Stimulated activated naive B cell treated with anti-CD40 and anti-IgM and Interleukin-4, amounts not matched to agents 10 μg/mL and 1 μg/mL and 100 μg/mL, for 72 hours (primary cell): Measurements from ENCODE around the gene ETS1.

ENCODE experiments used
- ATAC-seq, 2 donors: fragments of 150-1000 bp; cut with Tn5 transposase; replicated peaks; 2 replicates each; pipeline ENCODE4 v1.10.0; 2021; ENCODE audit warnings: moderate library complexity in 1 of 2
- DNase-seq: peaks from one replicate; pipeline ENCODE4 v3.0.0; 2021
- H3K27ac Mint-ChIP-seq: one replicate; pipeline ENCODE4 v1.8.0; 2022; ENCODE audit warnings: mild to moderate bottlenecking, mixed read lengths
- H3K27me3 Mint-ChIP-seq, 2 donors: one replicate each; pipeline ENCODE4 v1.8.0; 2022; ENCODE audit warnings: mixed read lengths in 2 of 2
- H3K36me3 Mint-ChIP-seq, 2 donors: one replicate each; pipeline ENCODE4 v1.8.0; 2022; ENCODE audit warnings: mixed read lengths in 2 of 2, mild to moderate bottlenecking in 1 of 2
- H3K4me1 Mint-ChIP-seq, 2 donors: one replicate each; pipeline ENCODE4 v1.8.0; 2022; ENCODE audit warnings: mixed read lengths in 2 of 2, mild to moderate bottlenecking in 1 of 2
- H3K4me3 Mint-ChIP-seq, 2 donors: one replicate each; pipeline ENCODE4 v1.8.0; 2022; ENCODE audit warnings: mild to moderate bottlenecking in 2 of 2, mixed read lengths in 2 of 2, moderate library complexity in 1 of 2
- H3K9me3 Mint-ChIP-seq, 2 donors: one replicate each; pipeline ENCODE4 v1.8.0; 2022; ENCODE audit warnings: mixed read lengths in 2 of 2, mild to moderate bottlenecking in 1 of 2

The ETS1 gene

GRCh38 chr11:128422576-128423370 lies 164.6 kb downstream of the ETS1 start:
- Mint-ChIP-seq H3K4me1 (peaks cover 30 to 49% of the 10 kb centered on the region in 2 donors), H3K4me3 (peak overlapping the region; percentile 53 to 58), H3K27me3 (no peaks in the 10 kb centered on the region), H3K9me3 (peaks cover 0 to 4% of the 10 kb centered on the region in 2 donors), H3K27ac (peak overlapping the region; percentile 94), H3K36me3 (peaks cover 0 to 6% of the 10 kb centered on the region in 2 donors)
- DNase-seq, result peak; percentile 72
- ATAC-seq, result peak; percentile 92

- Mint-ChIP-seq H3K36me3 (peaks cover 0 to 6% of the 10 kb centered on the region in 2 donors), H3K27me3 (no peaks in the 10 kb centered on the region), H3K4me3 (no peak overlapping the region), H3K4me1 (peaks cover 34 to 57% of the 10 kb centered on the region in 2 donors), H3K27ac (peak overlapping the region; percentile 4), H3K9me3 (peaks cover 0 to 4% of the 10 kb centered on the region in 2 donors)
- ATAC-seq (no peak), DNase-seq (no peak)
Observed at GRCh38 chr11:128421577-128422330, 165.6 kb downstream of the ETS1 start.

GRCh38 chr11:128420951-128421350 lies 166.4 kb downstream of the ETS1 start:
- H3K4me3 Mint-ChIP-seq, result peak overlapping the region in 1 of 2 donors; percentile 26
- H3K4me1 Mint-ChIP-seq, result peaks cover 34 to 61% of the 10 kb centered on the region in 2 donors
- peak in 1 of 2 donors; percentile 35 for ATAC-seq
- no peak for DNase-seq
- peaks cover 0 to 1% of the 10 kb centered on the region in 2 donors for H3K9me3 Mint-ChIP-seq
- peak overlapping the region; percentile 43 for H3K27ac Mint-ChIP-seq
- H3K27me3 Mint-ChIP-seq, result no peaks in the 10 kb centered on the region
- peaks cover 0 to under 1% of the 10 kb centered on the region in 2 donors for H3K36me3 Mint-ChIP-seq

DNA sequence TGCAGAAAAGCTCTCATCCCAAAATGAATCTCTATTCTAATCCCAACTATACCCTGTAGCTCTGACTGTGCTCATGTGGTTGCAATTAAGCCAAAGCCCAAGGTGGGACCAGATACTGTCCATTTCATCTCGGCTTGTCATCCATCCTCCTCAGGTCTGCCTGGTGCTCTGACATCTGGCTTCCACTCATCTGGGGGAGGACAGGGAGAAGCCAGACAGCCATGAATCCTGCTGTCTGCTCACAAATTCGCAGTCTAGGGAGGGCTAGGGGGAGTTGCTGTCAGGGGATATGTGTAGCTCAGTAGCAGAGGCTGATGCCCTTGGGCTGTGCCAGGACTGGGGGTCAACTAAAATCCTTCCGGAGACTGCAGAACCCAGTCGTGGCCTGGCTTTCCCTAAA lies 167.1 kb downstream of the ETS1 start:
- DNase-seq (no peak), ATAC-seq (no peak)
- Mint-ChIP-seq H3K9me3 (no peaks in the 10 kb centered on the region), H3K27ac (no peak overlapping the region), H3K36me3 (no peaks in the 10 kb centered on the region), H3K4me1 (peaks cover 38 to 67% of the 10 kb centered on the region in 2 donors), H3K27me3 (no peaks in the 10 kb centered on the region), H3K4me3 (no peak overlapping the region)

DNA sequence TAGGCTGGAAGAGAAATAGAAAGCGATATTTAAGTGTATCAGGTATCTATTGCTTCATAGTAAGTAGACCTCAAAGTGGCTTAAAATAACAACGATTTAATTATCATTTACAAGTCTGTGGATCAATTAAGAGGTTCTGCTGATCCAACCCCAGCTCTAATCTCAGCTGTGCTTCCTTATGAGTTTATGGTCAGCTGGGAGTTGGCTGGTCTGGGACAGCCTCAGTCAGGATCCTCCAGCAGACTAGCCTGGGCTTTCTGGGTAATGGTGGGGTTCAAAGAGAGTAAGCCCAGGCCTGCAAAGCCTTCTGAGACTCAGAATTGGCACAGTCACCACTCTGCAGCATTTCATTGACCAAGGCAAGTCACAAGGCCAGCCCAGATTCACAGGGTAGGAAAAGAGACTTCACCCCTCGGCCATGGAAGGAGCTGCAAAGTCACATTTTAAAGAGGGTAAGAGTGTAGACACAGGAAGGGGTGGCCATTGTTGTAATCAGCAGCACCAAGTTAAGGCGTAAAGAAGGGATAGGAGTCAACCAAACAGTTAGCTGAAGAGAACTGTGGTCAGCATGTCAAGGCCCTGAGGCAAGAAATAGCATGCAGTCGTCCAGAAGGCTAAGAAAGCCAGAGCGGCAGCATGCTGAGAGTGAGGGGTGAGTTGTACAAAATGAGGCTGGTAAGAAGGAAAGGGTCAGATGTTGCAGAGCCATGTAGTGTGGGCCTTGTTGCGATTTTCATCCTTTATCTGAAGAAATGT lies 168.2 kb downstream of the ETS1 start:
- H3K27ac Mint-ChIP-seq, result no peak overlapping the region
- H3K36me3 Mint-ChIP-seq, result no peaks in the 10 kb centered on the region
- H3K9me3 Mint-ChIP-seq, result no peaks in the 10 kb centered on the region
- ATAC-seq (no peak), DNase-seq (no peak)
- H3K4me3 Mint-ChIP-seq, result no peak overlapping the region
- no peaks in the 10 kb centered on the region for H3K27me3 Mint-ChIP-seq
- H3K4me1 Mint-ChIP-seq, result peaks cover 36 to 60% of the 10 kb centered on the region in 2 donors

- DNase-seq, result no peak
- Mint-ChIP-seq H3K27ac (no peak overlapping the region), H3K27me3 (no peaks in the 10 kb centered on the region), H3K36me3 (no peaks in the 10 kb centered on the region), H3K9me3 (no peaks in the 10 kb centered on the region), H3K4me3 (no peak overlapping the region), H3K4me1 (peaks cover 37 to 62% of the 10 kb centered on the region in 2 donors)
- no peak for ATAC-seq
Observed at GRCh38 chr11:128417607-128418324, 169.6 kb downstream of the ETS1 start.

DNA sequence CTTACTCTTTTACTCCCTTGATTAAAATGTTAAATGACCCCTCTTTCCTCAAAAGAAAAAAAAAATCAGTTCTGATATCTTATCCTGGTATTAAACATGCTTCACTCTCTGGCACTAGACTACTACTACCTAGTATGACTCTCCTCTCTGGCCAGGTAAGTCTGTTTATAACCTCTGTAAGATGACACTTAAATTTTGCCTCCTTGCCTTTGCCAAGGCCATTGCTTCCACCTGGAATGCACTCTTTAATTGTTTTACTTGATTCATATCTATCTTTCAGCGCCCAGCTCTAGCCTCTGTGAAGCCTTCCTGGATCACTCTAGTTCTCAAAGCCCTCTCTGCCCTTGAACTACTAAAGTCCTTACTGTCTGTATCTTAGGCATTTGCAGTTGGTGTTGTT lies 170.4 kb downstream of the ETS1 start:
- peaks cover 36 to 62% of the 10 kb centered on the region in 2 donors for H3K4me1 Mint-ChIP-seq
- H3K4me3 Mint-ChIP-seq, result no peak overlapping the region
- H3K27ac Mint-ChIP-seq, result no peak overlapping the region
- no peaks in the 10 kb centered on the region for H3K36me3 Mint-ChIP-seq
- H3K9me3 Mint-ChIP-seq, result no peaks in the 10 kb centered on the region
- ATAC-seq (no peak), DNase-seq (no peak)
- no peaks in the 10 kb centered on the region for H3K27me3 Mint-ChIP-seq

GRCh38 chr11:128415539-128415938 lies 171.8 kb downstream of the ETS1 start:
- DNase-seq (no peak), ATAC-seq (peak in 1 of 2 donors; percentile 45)
- Mint-ChIP-seq H3K4me3 (peak overlapping the region in 1 of 2 donors; percentile 1), H3K9me3 (no peaks in the 10 kb centered on the region), H3K36me3 (peaks cover 0 to 3% of the 10 kb centered on the region in 2 donors), H3K27ac (no peak overlapping the region), H3K27me3 (no peaks in the 10 kb centered on the region), H3K4me1 (peaks cover 32 to 60% of the 10 kb centered on the region in 2 donors)

- Mint-ChIP-seq H3K36me3 (peaks cover 0 to 3% of the 10 kb centered on the region in 2 donors), H3K4me1 (peaks cover 29 to 48% of the 10 kb centered on the region in 2 donors), H3K4me3 (peak overlapping the region; percentile 44 to 84), H3K9me3 (no peaks in the 10 kb centered on the region), H3K27me3 (no peaks in the 10 kb centered on the region), H3K27ac (peak overlapping the region; percentile 43)
- peak; percentile 6 for DNase-seq
- peak; percentile 92 to 93 for ATAC-seq
Observed at GRCh38 chr11:128412847-128413791, 174.2 kb downstream of the ETS1 start.

DNA sequence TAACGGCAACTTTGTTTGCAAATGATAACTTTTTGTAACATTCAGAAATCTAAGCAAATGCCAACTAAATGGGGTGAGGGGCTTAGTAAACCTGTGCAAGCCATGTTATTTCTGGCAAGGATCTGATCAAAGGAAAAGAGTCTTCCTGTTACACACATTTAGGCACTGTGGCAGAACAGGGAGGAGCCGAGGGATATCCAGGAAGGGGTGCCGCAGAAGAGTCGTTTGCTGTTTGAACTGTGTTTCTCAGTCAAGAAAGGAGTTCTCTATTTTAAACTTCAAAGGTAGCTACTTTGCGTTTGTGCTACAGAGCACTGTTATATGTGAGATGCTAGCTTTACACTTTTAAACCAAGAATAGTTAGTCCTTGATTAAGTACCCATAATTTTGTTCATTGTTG lies 175.5 kb downstream of the ETS1 start:
- Mint-ChIP-seq H3K27ac (no peak overlapping the region), H3K4me1 (peaks cover 25 to 42% of the 10 kb centered on the region in 2 donors), H3K27me3 (no peaks in the 10 kb centered on the region), H3K9me3 (peaks cover 0 to 1% of the 10 kb centered on the region in 2 donors), H3K36me3 (peaks cover 0 to 5% of the 10 kb centered on the region in 2 donors), H3K4me3 (peak overlapping the region in 1 of 2 donors; percentile 39)
- no peak for ATAC-seq
- no peak for DNase-seq

DNA sequence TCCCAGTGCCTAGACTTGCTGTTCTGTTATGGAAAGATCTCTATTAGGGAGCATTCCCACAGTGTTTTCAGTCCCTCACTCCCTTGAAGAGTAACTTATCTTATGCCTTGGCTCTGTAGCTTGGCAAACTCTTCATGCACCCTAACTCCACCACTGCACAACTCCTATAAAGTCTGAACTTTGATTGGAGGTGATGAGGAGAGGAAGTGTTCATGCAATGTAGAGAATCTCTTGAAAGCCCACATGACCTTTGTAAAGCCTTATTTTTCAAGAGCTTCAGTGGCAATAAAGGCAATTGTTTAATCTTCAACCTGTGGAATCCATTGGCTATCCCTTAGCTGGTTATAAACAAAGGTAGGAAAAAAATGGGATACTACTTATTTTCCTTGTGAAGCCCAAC lies 176.2 kb downstream of the ETS1 start:
- H3K36me3 Mint-ChIP-seq, result peaks cover 0 to 5% of the 10 kb centered on the region in 2 donors
- no peak for DNase-seq
- peaks cover 28 to 44% of the 10 kb centered on the region in 2 donors for H3K4me1 Mint-ChIP-seq
- H3K27ac Mint-ChIP-seq, result no peak overlapping the region
- no peak overlapping the region for H3K4me3 Mint-ChIP-seq
- no peak for ATAC-seq
- H3K27me3 Mint-ChIP-seq, result no peaks in the 10 kb centered on the region
- H3K9me3 Mint-ChIP-seq, result peaks cover 0 to 1% of the 10 kb centered on the region in 2 donors

- DNase-seq (no peak), ATAC-seq (no peak)
- Mint-ChIP-seq H3K4me1 (peaks cover 23 to 47% of the 10 kb centered on the region in 2 donors), H3K4me3 (no peak overlapping the region), H3K9me3 (peaks cover 0 to 1% of the 10 kb centered on the region in 2 donors), H3K36me3 (peaks cover 0 to 5% of the 10 kb centered on the region in 2 donors), H3K27me3 (no peaks in the 10 kb centered on the region), H3K27ac (no peak overlapping the region)
Observed at GRCh38 chr11:128409476-128409875, 177.9 kb downstream of the ETS1 start.
